ENCODE results near the gene PLCXD3. TPM values are rescaled to one million over a fixed set of nuclear protein-coding genes. Genes with fewer than 3 reads are reported as not detected.

The PLCXD3 gene
- total RNA-seq, 4 donors from 2014 or later = 1.3 to 10.9 (median 2.5) TPM

DNA sequence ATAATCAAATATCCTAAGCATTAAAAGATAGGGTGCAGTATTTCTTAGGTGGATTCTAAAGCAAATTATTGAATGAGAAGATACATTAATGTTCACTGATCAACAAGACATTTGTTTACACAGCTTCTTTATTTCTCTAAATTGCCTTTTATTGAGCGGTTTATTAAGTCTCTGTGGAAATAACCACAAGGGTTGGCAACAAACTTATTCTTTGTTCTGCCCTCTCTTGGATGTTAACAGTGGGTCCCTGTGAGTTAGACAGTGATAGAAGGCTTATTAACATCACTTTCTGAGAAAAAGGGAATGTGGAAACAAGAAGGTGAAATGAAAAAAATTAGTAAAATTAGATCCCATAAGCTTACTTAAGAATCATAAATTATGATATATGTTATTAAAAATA lies 214.3 kb downstream of the PLCXD3 start:
- H3K4me3 ChIP-seq (replicated peaks in 1 of 3) = no peak overlapping the region
- intact Hi-C loops (cut with DNase I) = no loop called here
- no peaks in the 10 kb centered on the region for H3K36me3 ChIP-seq
- H3K9me3 ChIP-seq = no peaks in the 10 kb centered on the region
- H3K27me3 ChIP-seq = no peaks in the 10 kb centered on the region
- H3K4me1 ChIP-seq = no peaks in the 10 kb centered on the region
- H3K27ac ChIP-seq = no peak overlapping the region
- no peak for TF ChIP-seq POLR2A (IDR thresholded peaks at IDR 0.05)
- TF ChIP-seq, protein P1, sequence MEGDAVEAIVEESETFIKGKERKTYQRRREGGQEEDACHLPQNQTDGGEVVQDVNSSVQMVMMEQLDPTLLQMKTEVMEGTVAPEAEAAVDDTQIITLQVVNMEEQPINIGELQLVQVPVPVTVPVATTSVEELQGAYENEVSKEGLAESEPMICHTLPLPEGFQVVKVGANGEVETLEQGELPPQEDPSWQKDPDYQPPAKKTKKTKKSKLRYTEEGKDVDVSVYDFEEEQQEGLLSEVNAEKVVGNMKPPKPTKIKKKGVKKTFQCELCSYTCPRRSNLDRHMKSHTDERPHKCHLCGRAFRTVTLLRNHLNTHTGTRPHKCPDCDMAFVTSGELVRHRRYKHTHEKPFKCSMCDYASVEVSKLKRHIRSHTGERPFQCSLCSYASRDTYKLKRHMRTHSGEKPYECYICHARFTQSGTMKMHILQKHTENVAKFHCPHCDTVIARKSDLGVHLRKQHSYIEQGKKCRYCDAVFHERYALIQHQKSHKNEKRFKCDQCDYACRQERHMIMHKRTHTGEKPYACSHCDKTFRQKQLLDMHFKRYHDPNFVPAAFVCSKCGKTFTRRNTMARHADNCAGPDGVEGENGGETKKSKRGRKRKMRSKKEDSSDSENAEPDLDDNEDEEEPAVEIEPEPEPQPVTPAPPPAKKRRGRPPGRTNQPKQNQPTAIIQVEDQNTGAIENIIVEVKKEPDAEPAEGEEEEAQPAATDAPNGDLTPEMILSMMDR (IDR thresholded peaks at IDR 0.05) = no peak
- 86 to 87% methylated on average over 1 of the region's 1 CpG for WGBS, 2 donors
- DNase-seq = no peak

DNA sequence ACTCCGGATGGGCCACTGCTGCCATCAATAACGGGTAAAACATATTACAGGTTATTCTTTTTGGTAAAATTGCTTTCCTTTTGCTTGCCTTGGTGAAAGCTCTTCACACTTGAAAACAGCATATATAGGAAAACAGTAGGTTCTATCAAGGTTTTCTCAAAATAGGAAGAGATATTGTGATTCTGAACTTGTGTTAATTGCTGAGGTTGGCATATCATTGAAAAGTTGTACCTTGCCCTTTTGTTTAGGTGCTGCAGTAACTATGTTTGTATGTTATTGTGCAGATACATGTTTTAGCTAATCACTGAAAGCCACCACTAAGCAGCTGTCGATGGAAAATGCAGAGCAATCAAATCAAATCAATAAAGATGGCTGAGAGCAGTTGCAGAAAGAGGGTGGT lies 219.1 kb downstream of the PLCXD3 start:
- intact Hi-C loops (cut with DNase I) = no loop called here
- TF ChIP-seq, protein P1 (IDR thresholded peaks at IDR 0.05) = no peak
- no peak for TF ChIP-seq POLR2A (IDR thresholded peaks at IDR 0.05)
- no peak for DNase-seq
- 88 to 93% methylated on average over 3 of the region's 3 CpGs for WGBS, 2 donors
- Histone ChIP-seq H3K9me3 (no peaks in the 10 kb centered on the region), H3K36me3 (no peaks in the 10 kb centered on the region), H3K4me1 (no peaks in the 10 kb centered on the region), H3K27ac (no peak overlapping the region), H3K4me3 (replicated peaks in 1 of 3) (no peak overlapping the region), H3K27me3 (no peaks in the 10 kb centered on the region)

DNA sequence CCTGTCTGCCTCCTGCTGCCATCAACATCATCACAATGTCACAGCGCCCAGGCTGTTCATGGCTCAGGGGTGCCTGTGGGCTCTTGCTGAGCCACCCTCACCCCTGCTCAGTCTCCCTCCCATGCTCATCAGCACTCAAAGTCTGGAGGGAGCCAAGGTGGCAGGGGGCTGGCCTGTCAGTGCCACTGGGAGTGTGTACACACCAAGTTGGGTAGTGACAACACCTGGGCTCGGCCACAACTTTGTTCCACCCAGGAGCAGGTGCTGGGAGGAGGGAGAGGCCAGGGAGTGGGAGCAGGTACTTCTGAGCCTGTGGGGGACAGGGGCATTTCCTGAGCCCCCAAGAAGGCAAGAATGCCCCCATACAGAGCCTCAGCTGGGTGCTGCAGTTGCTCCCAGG lies 219.6 kb downstream of the PLCXD3 start:
- H3K36me3 ChIP-seq = no peaks in the 10 kb centered on the region
- DNase-seq = no peak
- no peaks in the 10 kb centered on the region for H3K27me3 ChIP-seq
- H3K27ac ChIP-seq = no peak overlapping the region
- H3K4me3 ChIP-seq (replicated peaks in 1 of 3) = no peak overlapping the region
- intact Hi-C loops (cut with DNase I) = no loop called here
- WGBS, 2 donors = 89 to 94% methylated on average over 1 to 2 of the region's 2 CpGs
- TF ChIP-seq, protein P1 (IDR thresholded peaks at IDR 0.05) = no peak
- TF ChIP-seq POLR2A (IDR thresholded peaks at IDR 0.05) = no peak
- no peaks in the 10 kb centered on the region for H3K9me3 ChIP-seq
- H3K4me1 ChIP-seq = no peaks in the 10 kb centered on the region

DNA sequence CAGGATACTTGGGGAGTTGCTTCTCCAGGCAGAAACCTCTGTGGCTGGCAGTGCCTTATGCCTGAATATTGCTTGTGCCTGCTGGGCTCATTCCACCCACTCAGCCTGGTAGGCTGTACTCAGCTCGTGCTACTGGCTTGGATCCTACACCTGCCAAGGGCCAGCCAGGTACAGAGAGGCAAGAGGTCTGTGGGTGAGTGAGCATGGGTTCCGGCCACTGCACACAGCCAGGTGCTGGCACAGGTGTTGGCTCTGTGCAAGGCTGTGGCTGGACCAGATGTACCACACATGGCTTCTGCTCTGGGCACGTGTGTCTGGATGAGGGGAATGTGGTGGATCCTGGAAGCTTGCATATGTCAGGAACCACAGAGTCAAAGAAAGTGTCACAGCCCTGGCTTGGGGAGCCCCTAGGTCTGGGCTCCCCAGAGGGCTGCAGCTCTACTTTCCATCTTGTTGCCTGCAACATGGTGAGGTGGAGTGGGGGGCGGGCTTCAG lies 220.4 kb downstream of the PLCXD3 start:
- Histone ChIP-seq H3K27ac (no peak overlapping the region), H3K9me3 (no peaks in the 10 kb centered on the region), H3K4me1 (no peaks in the 10 kb centered on the region), H3K27me3 (no peaks in the 10 kb centered on the region), H3K4me3 (replicated peaks in 1 of 3) (no peak overlapping the region), H3K36me3 (no peaks in the 10 kb centered on the region)
- DNase-seq = no peak
- 84 to 92% methylated on average over 2 to 4 of the region's 4 CpGs for WGBS, 2 donors
- intact Hi-C loops (cut with DNase I) = no loop called here
- no peak for TF ChIP-seq POLR2A (IDR thresholded peaks at IDR 0.05)
- TF ChIP-seq, protein P1 (IDR thresholded peaks at IDR 0.05) = no peak

DNA sequence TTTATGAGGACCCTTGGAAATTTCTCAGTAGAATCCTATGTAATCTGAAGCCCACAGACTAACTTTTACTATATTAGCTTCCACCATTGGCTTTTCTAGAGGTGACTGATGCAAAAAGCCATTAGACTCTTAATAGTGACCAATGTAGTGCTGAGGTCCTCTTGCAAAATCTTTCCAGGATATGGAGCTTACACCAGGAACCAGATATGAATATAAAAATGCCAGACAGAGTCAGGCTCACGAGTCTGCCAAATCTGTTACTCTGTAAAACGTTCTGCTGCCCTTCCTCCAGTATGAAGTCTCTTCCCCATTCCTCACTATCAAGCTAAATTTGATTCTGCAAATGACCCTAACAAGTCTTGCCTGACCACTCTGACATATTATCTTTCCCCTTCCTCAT lies 223.7 kb downstream of the PLCXD3 start:
- TF ChIP-seq, protein P1 (IDR thresholded peaks at IDR 0.05) = no peak
- TF ChIP-seq POLR2A (IDR thresholded peaks at IDR 0.05) = no peak
- DNase-seq = no peak
- H3K27me3 ChIP-seq = no peaks in the 10 kb centered on the region
- intact Hi-C loops (cut with DNase I) = no loop called here
- H3K4me3 ChIP-seq (replicated peaks in 1 of 3) = no peak overlapping the region
- no peaks in the 10 kb centered on the region for H3K4me1 ChIP-seq
- H3K9me3 ChIP-seq = no peaks in the 10 kb centered on the region
- no peaks in the 10 kb centered on the region for H3K36me3 ChIP-seq
- WGBS, 2 donors = 82 to 88% methylated on average over 2 of the region's 2 CpGs
- H3K27ac ChIP-seq = no peak overlapping the region
